CD14-positive monocyte (primary cell): ENCODE data around the gene R3HCC1L. TPM values are rescaled to one million over a fixed set of nuclear protein-coding genes. Genes with fewer than 3 reads are reported as not detected.
"Not testable (repeated sequence)": the region's sequence is repeated elsewhere in the genome, so short reads cannot be mapped to it uniquely, and the experiment has no call there.

ENCODE experiments used
- DNase-seq, 3 donors: peaks; one replicate each; pipeline ENCODE4 v3.0.0-alpha.2; 2011 to 2022
- H2AFZ ChIP-seq: 2 replicates; pipeline ENCODE4 v1.6.0; 2012; ENCODE audit warnings: mild to moderate bottlenecking, low read depth, low read length, inconsistent platforms; ENCODE audit not compliant: insufficient read depth, poor library complexity, severe bottlenecking
- H3K27ac ChIP-seq, 2 donors: 1 replicate in 1 of 2; 2 replicates in 1 of 2; pipeline ENCODE4 v1.5.1; 2012 to 2013; ENCODE audit warnings: low read length in 2 of 2, control low read depth in 1 of 2, inconsistent platforms in 1 of 2, low read depth in 1 of 2, mild to moderate bottlenecking in 1 of 2
- H3K27me3 ChIP-seq, 2 donors: one replicate each; pipeline versions ENCODE4 v1.6.0 to v1.6.1; 2011 to 2013; ENCODE audit warnings: low read length in 2 of 2; ENCODE audit not compliant: control insufficient read depth in 2 of 2, insufficient read depth in 2 of 2
- H3K36me3 ChIP-seq, 2 donors: replicated peaks in 1 of 2; 1 replicate in 1 of 2; 2 replicates in 1 of 2; pipeline versions ENCODE4 v1.5.1 to v1.6.1; 2012 to 2013; ENCODE audit warnings: low read length in 2 of 2, control low read depth in 1 of 2, inconsistent platforms in 1 of 2, mild to moderate bottlenecking in 1 of 2; ENCODE audit not compliant: insufficient read depth in 2 of 2, control insufficient read depth in 1 of 2
- H3K4me1 ChIP-seq, 2 donors: 1 replicate in 1 of 2; 2 replicates in 1 of 2; pipeline versions ENCODE4 v1.5.1 to v1.6.1; 2012 to 2013; ENCODE audit warnings: low read length in 2 of 2, control low read depth in 1 of 2, inconsistent platforms in 1 of 2, mild to moderate bottlenecking in 1 of 2, moderate library complexity in 1 of 2; ENCODE audit not compliant: insufficient read depth in 2 of 2, control insufficient read depth in 1 of 2
- H3K4me2 ChIP-seq: replicated peaks from 2 replicates; pipeline ENCODE3; 2012; ENCODE audit warnings: low read length, moderate library complexity, mild to moderate bottlenecking; ENCODE audit not compliant: poor library complexity, severe bottlenecking; ENCODE audit errors: extremely low read depth
- H3K4me3 ChIP-seq, 3 experiments: fragments of 200-600 bp in 1 of 3; sonication (generic) in 1 of 3; replicated peaks in 1 of 3; 1 replicate in 2 of 3; 2 replicates in 1 of 3; pipeline ENCODE4 v1.5.1; 2011 to 2013; ENCODE audit warnings: low read length in 3 of 3, mild to moderate bottlenecking in 3 of 3, control low read depth in 2 of 3, low read depth in 2 of 3, inconsistent platforms in 1 of 3, moderate library complexity in 1 of 3
- H3K79me2 ChIP-seq: 2 replicates; pipeline ENCODE4 v1.6.0; 2012; ENCODE audit warnings: mild to moderate bottlenecking, control low read depth, inconsistent platforms, low read length, moderate library complexity; ENCODE audit not compliant: insufficient read depth
- H3K9ac ChIP-seq: 2 replicates; pipeline ENCODE4 v1.6.0; 2017; ENCODE audit warnings: low read length, mild to moderate bottlenecking; ENCODE audit not compliant: insufficient read depth, poor library complexity, severe bottlenecking
- H3K9me3 ChIP-seq, 2 donors: replicated peaks in 1 of 2; 1 replicate in 1 of 2; 2 replicates in 1 of 2; pipeline versions ENCODE4 v1.5.1 to v1.6.1; 2012 to 2013; ENCODE audit warnings: low read length in 2 of 2, control low read depth in 1 of 2; ENCODE audit not compliant: control insufficient read depth in 1 of 2, insufficient read depth in 1 of 2
- H4K20me1 ChIP-seq: 2 replicates; pipeline ENCODE4 v1.6.0; 2012; ENCODE audit warnings: mild to moderate bottlenecking, low read length, control low read depth, moderate library complexity; ENCODE audit not compliant: insufficient read depth
- H3K27ac Mint-ChIP-seq, 7 donors: one replicate each; pipeline ENCODE4 v1.8.0; 2020; ENCODE audit warnings: mild to moderate bottlenecking in 7 of 7, mixed read lengths in 7 of 7, moderate library complexity in 6 of 7, inconsistent platforms in 2 of 7
- H3K27me3 Mint-ChIP-seq, 3 donors: one replicate each; pipeline ENCODE4 v1.8.0; 2021 to 2022; ENCODE audit warnings: low read depth in 3 of 3, mild to moderate bottlenecking in 3 of 3, mixed read lengths in 3 of 3, moderate library complexity in 3 of 3, inconsistent platforms in 1 of 3
- H3K36me3 Mint-ChIP-seq, 2 donors: one replicate each; pipeline ENCODE4 v1.8.0; 2020; ENCODE audit warnings: mixed read lengths in 2 of 2, inconsistent platforms in 1 of 2, mild to moderate bottlenecking in 1 of 2
- H3K4me1 Mint-ChIP-seq: one replicate; pipeline ENCODE4 v1.8.0; 2020; ENCODE audit warnings: mild to moderate bottlenecking, mixed read lengths
- H3K4me3 Mint-ChIP-seq, 2 donors: one replicate each; pipeline ENCODE4 v1.8.0; 2020; ENCODE audit warnings: mild to moderate bottlenecking in 2 of 2, mixed read lengths in 2 of 2, moderate library complexity in 1 of 2
- H3K9me3 Mint-ChIP-seq, 7 donors: one replicate each; pipeline ENCODE4 v1.8.0; 2020 to 2022; ENCODE audit warnings: mixed read lengths in 7 of 7, mild to moderate bottlenecking in 6 of 7, moderate library complexity in 6 of 7, inconsistent platforms in 2 of 7
- CTCF ChIP-seq: fragments of 200-600 bp; IDR thresholded peaks from one replicate; pipeline ENCODE4 v1.8.0; 2022; ENCODE audit warnings: antibody characterized with exemption, mild to moderate bottlenecking
- WGBS: methylation state at CpG from one replicate; pipeline ENCODE4 v1.1.5; 2013; ENCODE audit warnings: missing lambda C conversion rate; ENCODE audit not compliant: insufficient coverage; 5-methylcytosine and 5-hydroxymethylcytosine counted together
- intact Hi-C, 2 donors: fragments of 100-400 bp; cut with micrococcal nuclease; formaldehyde crosslinking; loops; one replicate each; pipeline versions ENCODE4 v1.15.0 to v1.15.1; 2023
- polyA plus RNA-seq, 3 donors: library from polyadenylated mRNA; depleted of rRNA in 1 of 3; unstranded in 2 of 3; stranded (reverse) in 1 of 3; fragments of 300-500 nt in 2 of 3; fragments of >200 nt in 1 of 3; fragmentation: Illumina TruSeq in 2 of 3; gene quantifications; 1 replicate in 2 of 3; 2 replicates in 1 of 3; pipeline ENCODE4 v1.2.3, GENCODE V29; 2012 to 2021

Gene R3HCC1L
- polyA plus RNA-seq, 3 donors: 2.6 to 13.8 (median 2.7) TPM

GRCh38 chr10:98226508-98227144, 92.2 kb downstream of the R3HCC1L start:
- TF ChIP-seq CTCF: no peak
- H3K4me1 Mint-ChIP-seq: peaks cover 7% of the 10 kb centered on the region
- Histone ChIP-seq H4K20me1 (peaks cover 56% of the 10 kb centered on the region), H3K4me3 (no peak overlapping the region), H3K27ac (no peak overlapping the region), H2AFZ (no peak overlapping the region), H3K4me1 (no peaks in the 10 kb centered on the region), H3K27me3 (no peaks in the 10 kb centered on the region), H3K9me3 (no peaks in the 10 kb centered on the region), H3K4me2 (no peak overlapping the region), H3K9ac (no peak overlapping the region), H3K36me3 (peaks cover 3 to 12% of the 10 kb centered on the region in 2 donors), H3K79me2 (peaks cover 16% of the 10 kb centered on the region)
- intact Hi-C loops: no loop called here
- H3K4me3 Mint-ChIP-seq: no peak overlapping the region
- WGBS: no CpG with 5 or more reads among the region's 1 CpG
- DNase-seq: no peak
- peaks cover 0 to 4% (median 0%) of the 10 kb centered on the region in 7 donors for H3K9me3 Mint-ChIP-seq
- no peak overlapping the region for H3K27ac Mint-ChIP-seq
- peaks cover 13 to 19% of the 10 kb centered on the region in 2 donors for H3K36me3 Mint-ChIP-seq
- no peaks in the 10 kb centered on the region for H3K27me3 Mint-ChIP-seq

GRCh38 chr10:98227713-98228112, 93.3 kb downstream of the R3HCC1L start:
- H3K27me3 Mint-ChIP-seq, H3K9me3 ChIP-seq, intact Hi-C loops, H3K27ac Mint-ChIP-seq, H3K27me3 ChIP-seq, H3K9me3 Mint-ChIP-seq, H3K9ac ChIP-seq, H2AFZ ChIP-seq, H3K4me1 ChIP-seq, H3K4me2 ChIP-seq, H3K4me3 Mint-ChIP-seq, H3K4me1 Mint-ChIP-seq, H3K4me3 ChIP-seq, H3K27ac ChIP-seq, DNase-seq: not testable (repeated sequence)
- H3K79me2 ChIP-seq: peaks cover 16% of the 10 kb centered on the region
- peaks cover 64% of the 10 kb centered on the region for H4K20me1 ChIP-seq
- WGBS: no CpG with 5 or more reads among the region's 3 CpGs
- peaks cover 9 to 23% of the 10 kb centered on the region in 2 donors for H3K36me3 ChIP-seq
- H3K36me3 Mint-ChIP-seq: peaks cover 17 to 26% of the 10 kb centered on the region in 2 donors

- H3K27ac Mint-ChIP-seq, H3K4me3 Mint-ChIP-seq, DNase-seq, H3K4me3 ChIP-seq, H3K9ac ChIP-seq, H3K27ac ChIP-seq, H2AFZ ChIP-seq, H3K9me3 ChIP-seq, intact Hi-C loops, H3K27me3 Mint-ChIP-seq, H3K9me3 Mint-ChIP-seq, H3K4me1 ChIP-seq, H3K4me2 ChIP-seq, H3K4me1 Mint-ChIP-seq, H3K27me3 ChIP-seq: not testable (repeated sequence)
- peaks cover 9 to 29% of the 10 kb centered on the region in 2 donors for H3K36me3 ChIP-seq
- peaks cover 20 to 28% of the 10 kb centered on the region in 2 donors for H3K36me3 Mint-ChIP-seq
- no CpG with 5 or more reads among the region's 1 CpG for WGBS
- peaks cover 64% of the 10 kb centered on the region for H4K20me1 ChIP-seq
- peaks cover 16% of the 10 kb centered on the region for H3K79me2 ChIP-seq
Observed at GRCh38 chr10:98228266-98228665, 93.8 kb downstream of the R3HCC1L start.
